Ishikawa (cell line): ENCODE data around the gene SKOR1.

Source experiments
- CEBPB ChIP-seq: IDR thresholded peaks from 2 replicates; pipeline ENCODE4 v1.6.1; 2012
- CREB1 ChIP-seq: IDR thresholded peaks from 2 replicates; pipeline ENCODE4 v1.6.1; 2012; ENCODE audit warnings: low read depth
- EGR1 ChIP-seq: IDR thresholded peaks from 2 replicates; pipeline ENCODE4 v1.6.1; 2012
- EP300 ChIP-seq: IDR thresholded peaks from 2 replicates; pipeline ENCODE4 v1.6.1; 2012; ENCODE audit warnings: borderline replicate concordance
- FOXM1 ChIP-seq: IDR thresholded peaks from 2 replicates; pipeline ENCODE4 v1.6.1; 2012; ENCODE audit warnings: low read depth, borderline replicate concordance
- MAX ChIP-seq: IDR thresholded peaks from 2 replicates; pipeline ENCODE4 v1.6.1; 2012
- NFIC ChIP-seq: IDR thresholded peaks from 2 replicates; pipeline ENCODE4 v1.6.1; 2012
- RAD21 ChIP-seq: IDR thresholded peaks from 2 replicates; pipeline ENCODE4 v1.6.1; 2012; ENCODE audit warnings: low read depth
- REST ChIP-seq: IDR thresholded peaks from 2 replicates; pipeline ENCODE4 v1.6.1; 2012; ENCODE audit warnings: low read depth, mild to moderate bottlenecking
- TAF1 ChIP-seq: IDR thresholded peaks from 2 replicates; pipeline ENCODE4 v1.6.1; 2012; ENCODE audit warnings: low read depth, mild to moderate bottlenecking
- TCF12 ChIP-seq: IDR thresholded peaks from 2 replicates; pipeline ENCODE4 v1.6.1; 2012; ENCODE audit warnings: low read depth
- TEAD4 ChIP-seq: IDR thresholded peaks from 2 replicates; pipeline ENCODE4 v1.6.1; 2012
- YY1 ChIP-seq: IDR thresholded peaks from 2 replicates; pipeline ENCODE4 v1.6.1; 2012; ENCODE audit warnings: low read depth
- ZBTB7A ChIP-seq: IDR thresholded peaks from 2 replicates; pipeline ENCODE4 v1.6.1; 2012; ENCODE audit warnings: low read depth
- TF ChIP-seq, protein P1 (sequence below): IDR thresholded peaks from 2 replicates; pipeline ENCODE4 v1.6.1; 2012

The SKOR1 gene

DNA sequence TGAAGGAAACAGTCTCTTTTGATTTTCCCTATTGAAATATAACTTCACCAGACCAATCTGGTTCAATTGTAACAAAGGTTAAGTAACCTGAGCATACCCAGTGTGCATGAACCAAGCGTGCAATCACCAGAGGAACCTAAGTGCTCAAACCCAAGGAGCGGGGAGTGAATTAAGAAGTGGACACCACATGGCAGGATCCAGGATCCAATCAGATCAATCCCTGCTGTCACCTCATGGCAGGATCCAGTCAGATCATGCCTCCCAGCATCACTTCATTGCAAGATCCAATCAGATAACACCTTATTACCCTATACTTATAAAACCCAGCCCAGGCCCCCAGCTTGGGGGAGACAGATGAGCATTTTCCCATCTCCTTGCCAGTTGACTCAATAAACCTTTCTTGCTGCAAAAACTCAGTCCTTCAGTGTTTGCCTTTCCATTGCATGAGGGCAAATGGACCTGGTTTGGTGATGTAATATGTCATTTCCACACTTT, 53.5 kb downstream of the SKOR1 start:
- TF ChIP-seq RAD21 = no peak
- TF ChIP-seq, protein P1, sequence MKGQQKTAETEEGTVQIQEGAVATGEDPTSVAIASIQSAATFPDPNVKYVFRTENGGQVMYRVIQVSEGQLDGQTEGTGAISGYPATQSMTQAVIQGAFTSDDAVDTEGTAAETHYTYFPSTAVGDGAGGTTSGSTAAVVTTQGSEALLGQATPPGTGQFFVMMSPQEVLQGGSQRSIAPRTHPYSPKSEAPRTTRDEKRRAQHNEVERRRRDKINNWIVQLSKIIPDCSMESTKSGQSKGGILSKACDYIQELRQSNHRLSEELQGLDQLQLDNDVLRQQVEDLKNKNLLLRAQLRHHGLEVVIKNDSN = peak; percentile 20; the same call in 1 of the 2 replicates

DNA sequence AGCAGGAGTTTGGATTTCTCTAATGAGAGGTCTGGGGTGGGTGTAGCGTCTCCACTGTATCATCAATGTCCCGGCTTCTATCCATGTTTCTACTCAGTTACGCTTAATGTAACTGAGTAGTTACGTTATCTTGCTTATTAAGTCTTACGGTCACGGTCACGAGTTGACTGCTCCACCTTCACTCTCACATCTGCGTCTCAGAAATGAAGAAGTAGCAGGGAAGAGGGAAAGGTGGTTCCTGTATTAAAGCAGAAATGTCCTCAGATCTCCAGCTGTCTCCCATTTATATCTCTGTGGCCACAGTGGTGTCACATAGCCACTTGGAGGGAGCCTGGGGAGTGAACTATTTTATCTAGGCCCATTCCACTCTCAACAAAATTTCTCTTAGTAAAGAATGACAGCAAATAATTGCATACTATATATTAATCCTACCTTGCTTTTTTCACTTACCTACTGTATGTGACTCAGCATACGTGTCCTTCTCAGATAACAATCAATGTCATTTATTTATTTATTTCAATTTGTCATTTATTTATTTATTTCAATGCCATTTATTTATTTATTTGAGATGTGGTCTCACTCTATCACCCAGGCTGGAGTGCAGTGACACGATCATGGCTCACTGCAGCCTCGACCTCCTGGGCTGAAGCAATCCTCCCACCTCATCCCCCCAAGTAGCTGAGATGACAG, 54.3 kb downstream of the SKOR1 start:
- TF ChIP-seq, protein P1 = no peak
- no peak for TF ChIP-seq EP300
- TF ChIP-seq ZBTB7A = no peak
- TF ChIP-seq MAX = no peak
- no peak for TF ChIP-seq CREB1
- no peak for TF ChIP-seq YY1
- no peak for TF ChIP-seq EGR1
- no peak for TF ChIP-seq TAF1
- TF ChIP-seq TEAD4 = no peak
- no peak for TF ChIP-seq REST
- TF ChIP-seq CEBPB = no peak
- no peak for TF ChIP-seq NFIC
- no peak for TF ChIP-seq TCF12
- no peak for TF ChIP-seq RAD21
- TF ChIP-seq FOXM1 = no peak

DNA sequence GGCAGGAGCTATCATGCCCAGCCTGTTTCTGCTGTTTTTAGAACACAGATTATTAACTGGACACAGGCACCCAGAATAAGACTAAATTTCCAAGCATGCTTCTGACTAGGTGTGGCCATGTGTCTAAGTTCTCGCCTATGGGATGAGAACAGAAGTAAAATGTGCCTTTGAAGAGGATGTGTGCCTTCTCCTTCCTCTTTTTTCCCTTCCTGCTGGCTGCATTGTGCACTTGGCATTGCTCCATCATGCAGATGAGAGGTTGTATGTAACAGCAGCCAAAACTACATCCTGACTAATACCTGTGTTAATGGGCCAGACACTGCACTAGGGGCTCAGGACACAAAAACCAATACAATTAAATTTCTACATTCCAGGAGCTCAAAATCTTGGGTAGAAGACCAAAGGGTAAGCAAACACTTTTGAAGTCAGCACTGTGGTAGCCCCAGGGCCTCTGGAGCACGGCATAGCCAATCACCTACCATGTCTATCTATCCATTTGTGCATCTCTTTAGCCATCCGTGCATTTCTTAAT, 55.4 kb downstream of the SKOR1 start:
- 0 out of 2 replicates have a peak, but pooled peaks have one; percentile 19 for TF ChIP-seq MAX
- TF ChIP-seq FOXM1 = no peak
- TF ChIP-seq TAF1 = no peak
- TF ChIP-seq TEAD4 = 0 out of 2 replicates have a peak, but pooled peaks have one; percentile 17
- no peak for TF ChIP-seq YY1
- TF ChIP-seq REST = no peak
- TF ChIP-seq TCF12 = peak; percentile 22; the same call in 1 of the 2 replicates
- no peak for TF ChIP-seq CEBPB
- no peak for TF ChIP-seq CREB1
- TF ChIP-seq NFIC = peak; percentile 68
- no peak for TF ChIP-seq EP300
- TF ChIP-seq ZBTB7A = no peak
- TF ChIP-seq, protein P1 = no peak

GRCh38 chr15:67882487-67883233, 57.4 kb downstream of the SKOR1 start:
- TF ChIP-seq CEBPB (no peak), REST (no peak), TEAD4 (no peak)
